OCI-LY1 (cell line): Measurements from ENCODE around the gene OR3A3.

Experiments used
- CTCF ChIP-seq: fragments of 200-600 bp; sonication (generic), shearing (Covaris generic); IDR thresholded peaks from 2 replicates; pipeline ENCODE4 v1.5.1; 2017; ENCODE audit warnings: mild to moderate bottlenecking, antibody characterized with exemption, low read length, moderate library complexity, mixed read lengths
- EZH2 ChIP-seq: fragments of 200-600 bp; sonication (generic), shearing (Covaris generic); IDR thresholded peaks from 2 replicates; pipeline ENCODE4 v1.8.0; 2017; ENCODE audit warnings: borderline replicate concordance, mixed run types, mild to moderate bottlenecking, antibody characterized with exemption, low read length, moderate library complexity, mixed read lengths

GRCh38 chr17:3469529-3469928 is 58.4 kb downstream of the OR3A3 start:
- TF ChIP-seq CTCF = no peak
- no peak for TF ChIP-seq EZH2
